Gastrocnemius medialis (tissue), 4 donors: Measurements from ENCODE around the gene TP73. TPM values are rescaled to one million over a fixed set of nuclear protein-coding genes. Genes with fewer than 3 reads are reported as not detected.

Source experiments
- ATAC-seq, 2 donors: fragments of 150-250 bp; one replicate each; pipeline ENCODE4 v1.9.1; 2016
- DNase-seq, 2 donors: peaks; one replicate each; pipeline ENCODE4 v3.0.0-alpha.2; 2019
- H3K27ac ChIP-seq, 4 donors: fragments of 200-600 bp; sonication (generic); 1 replicate in 1 of 4; 2 replicates in 3 of 4; pipeline ENCODE4 v1.5.1; 2016 to 2018; ENCODE audit warnings: mild to moderate bottlenecking in 2 of 4, moderate library complexity in 1 of 4
- H3K27me3 ChIP-seq, 3 donors: fragments of 200-600 bp; sonication (generic) in 2 of 3; 1 replicate in 1 of 3; 2 replicates in 2 of 3; pipeline versions ENCODE4 v1.5.1 to v1.6.0; 2016 to 2019; ENCODE audit warnings: mild to moderate bottlenecking in 1 of 3, moderate library complexity in 1 of 3
- H3K36me3 ChIP-seq, 2 donors: fragments of 200-600 bp; sonication (generic) in 1 of 2; one replicate each; pipeline ENCODE4 v1.5.1; 2017 to 2018
- H3K4me1 ChIP-seq, 2 donors: fragments of 200-600 bp; sonication (generic) in 1 of 2; one replicate each; pipeline ENCODE4 v1.5.1; 2016 to 2017; ENCODE audit warnings: mild to moderate bottlenecking in 2 of 2
- H3K4me3 ChIP-seq, 4 donors: fragments of 200-600 bp; sonication (generic) in 3 of 4; 1 replicate in 1 of 4; 2 replicates in 3 of 4; pipeline ENCODE4 v1.5.1; 2016 to 2019; ENCODE audit warnings: mild to moderate bottlenecking in 2 of 4
- H3K9me3 ChIP-seq, 3 donors: fragments of 200-600 bp; sonication (generic) in 2 of 3; 1 replicate in 1 of 3; 2 replicates in 2 of 3; pipeline ENCODE4 v1.5.1; 2016 to 2019
- CTCF ChIP-seq, 5 experiments: fragments of 450-650 bp in 3 of 5; fragments of 200-600 bp in 2 of 5; sonication (generic) in 2 of 5; IDR thresholded peaks in 4 of 5; conservative IDR thresholded peaks in 1 of 5; 1 replicate in 4 of 5; 2 replicates in 1 of 5; pipeline ENCODE4 v1.5.1; 2016 to 2019; ENCODE audit warnings: antibody characterized with exemption in 5 of 5, mild to moderate bottlenecking in 3 of 5, moderate library complexity in 3 of 5
- POLR2A ChIP-seq, 2 donors: fragments of 450-650 bp; IDR thresholded peaks; one replicate each; pipeline ENCODE4 v1.6.1; 2017; ENCODE audit warnings: antibody characterized with exemption in 2 of 2, mild to moderate bottlenecking in 2 of 2, moderate library complexity in 2 of 2
- in situ Hi-C, 4 donors: fragments of 200-750 bp; cut with MboI; loops; one replicate each; pipeline versions ENCODE4 v1.15.0 to v1.8.0; 2017; ENCODE audit warnings: low sequenced_read_pairs in 4 of 4
- intact Hi-C: fragments of 100-400 bp; cut with DNase I; formaldehyde crosslinking; loops from one replicate; pipeline ENCODE4 v1.15.1; 2023; ENCODE audit warnings: low total_unique reads
- total RNA-seq, 4 donors: library from RNA; depleted of rRNA; stranded (reverse); fragments of >200 nt; gene quantifications; one replicate each; pipeline versions ENCODE4 v1.1.0 to v1.2.3, GENCODE V29; 2016

TP73 gene
- total RNA-seq, 4 donors from 2014 or later: 0.07 TPM; not detected in 3

- DNase-seq (no peak), ATAC-seq (no peak)
- no peaks in the 10 kb centered on the region for H3K9me3 ChIP-seq
- peaks cover 0 to 14% of the 10 kb centered on the region in 2 donors for H3K4me1 ChIP-seq
- intact Hi-C loops: no loop called here
- H3K27ac ChIP-seq: no peak overlapping the region
- no peak for TF ChIP-seq CTCF (IDR thresholded peaks at IDR 0.05 in 4 of 5, conservative IDR thresholded peaks at IDR 0.05 in 1 of 5)
- no peak for TF ChIP-seq POLR2A (IDR thresholded peaks at IDR 0.05)
- in situ Hi-C loops: loop anchor here in 1 of 4 donors (25.0 kb wide), 1 partner anchor 107 kb away; no protein-coding TSS in a partner anchor
- no peaks in the 10 kb centered on the region for H3K27me3 ChIP-seq
- peaks cover 0 to 61% of the 10 kb centered on the region in 2 donors for H3K36me3 ChIP-seq
- H3K4me3 ChIP-seq: no peak overlapping the region
These were observed 127.6 kb downstream of the TP73 start for GRCh38 chr1:3779912-3780416.

GRCh38 chr1:3780901-3781300 is 128.6 kb downstream of the TP73 start:
- no peaks in the 10 kb centered on the region for H3K9me3 ChIP-seq
- intact Hi-C loops (no loop called here), in situ Hi-C loops (loop anchor here in 1 of 4 donors (25.0 kb wide), 1 partner anchor 106 kb away; no protein-coding TSS in a partner anchor)
- H3K36me3 ChIP-seq: peaks cover 0 to 69% of the 10 kb centered on the region in 2 donors
- no peak for ATAC-seq
- no peaks in the 10 kb centered on the region for H3K27me3 ChIP-seq
- TF ChIP-seq POLR2A (IDR thresholded peaks at IDR 0.05) (no peak), CTCF (IDR thresholded peaks at IDR 0.05 in 4 of 5, conservative IDR thresholded peaks at IDR 0.05 in 1 of 5) (no peak)
- no peak overlapping the region for H3K4me3 ChIP-seq
- H3K4me1 ChIP-seq: peaks cover 0 to 5% of the 10 kb centered on the region in 2 donors
- no peak for DNase-seq
- H3K27ac ChIP-seq: no peak overlapping the region

- ATAC-seq: no peak
- no peak overlapping the region for H3K27ac ChIP-seq
- TF ChIP-seq POLR2A (IDR thresholded peaks at IDR 0.05) (no peak), CTCF (IDR thresholded peaks at IDR 0.05 in 4 of 5, conservative IDR thresholded peaks at IDR 0.05 in 1 of 5) (no peak)
- intact Hi-C loops (no loop called here), in situ Hi-C loops (loop anchor here in 1 of 4 donors (25.0 kb wide), 1 partner anchor 103 kb away; no protein-coding TSS in a partner anchor)
- no peaks in the 10 kb centered on the region for H3K9me3 ChIP-seq
- peaks cover 0 to 85% of the 10 kb centered on the region in 2 donors for H3K36me3 ChIP-seq
- no peaks in the 10 kb centered on the region for H3K27me3 ChIP-seq
- no peak overlapping the region for H3K4me3 ChIP-seq
- peaks cover 0 to 7% of the 10 kb centered on the region in 2 donors for H3K4me1 ChIP-seq
- no peak for DNase-seq
These were observed 131.5 kb downstream of the TP73 start for GRCh38 chr1:3783651-3784474.

- no peak overlapping the region for H3K27ac ChIP-seq
- in situ Hi-C loops: loop anchor here in 1 of 4 donors (25.0 kb wide), 1 partner anchor 102 kb away; no protein-coding TSS in a partner anchor
- intact Hi-C loops: no loop called here
- no peaks in the 10 kb centered on the region for H3K9me3 ChIP-seq
- no peak for TF ChIP-seq POLR2A (IDR thresholded peaks at IDR 0.05)
- TF ChIP-seq CTCF (IDR thresholded peaks at IDR 0.05 in 4 of 5, conservative IDR thresholded peaks at IDR 0.05 in 1 of 5): no peak
- no peak for DNase-seq
- H3K4me3 ChIP-seq: no peak overlapping the region
- peaks cover 0 to 73% of the 10 kb centered on the region in 2 donors for H3K36me3 ChIP-seq
- H3K4me1 ChIP-seq: peaks cover 0 to 13% of the 10 kb centered on the region in 2 donors
- ATAC-seq: no peak
- no peaks in the 10 kb centered on the region for H3K27me3 ChIP-seq
These were observed 132.7 kb downstream of the TP73 start for GRCh38 chr1:3785045-3785444.
